ENCODE data around the gene MEGF10. TPM values are rescaled to one million over a fixed set of nuclear protein-coding genes. Genes with fewer than 3 reads are reported as not detected.

The MEGF10 gene
- total RNA-seq, 1 donor from 2014 or later: 96.1 TPM

GRCh38 chr5:127343866-127344265, 53.3 kb downstream of the MEGF10 start:
- Mint-ChIP-seq H3K4me3 (peak overlapping the region; percentile 63), H3K4me1 (peaks cover 14% of the 10 kb centered on the region), H3K27ac (ENCODE audit: unreplicated experiment) (peak overlapping the region; percentile 22), H3K27me3 (ENCODE audit: low read depth) (no peaks in the 10 kb centered on the region), H3K9me3 (peaks cover 15% of the 10 kb centered on the region), H3K36me3 (ENCODE audit: low read depth) (peaks cover 44% of the 10 kb centered on the region)
- TF ChIP-seq, protein P1, sequence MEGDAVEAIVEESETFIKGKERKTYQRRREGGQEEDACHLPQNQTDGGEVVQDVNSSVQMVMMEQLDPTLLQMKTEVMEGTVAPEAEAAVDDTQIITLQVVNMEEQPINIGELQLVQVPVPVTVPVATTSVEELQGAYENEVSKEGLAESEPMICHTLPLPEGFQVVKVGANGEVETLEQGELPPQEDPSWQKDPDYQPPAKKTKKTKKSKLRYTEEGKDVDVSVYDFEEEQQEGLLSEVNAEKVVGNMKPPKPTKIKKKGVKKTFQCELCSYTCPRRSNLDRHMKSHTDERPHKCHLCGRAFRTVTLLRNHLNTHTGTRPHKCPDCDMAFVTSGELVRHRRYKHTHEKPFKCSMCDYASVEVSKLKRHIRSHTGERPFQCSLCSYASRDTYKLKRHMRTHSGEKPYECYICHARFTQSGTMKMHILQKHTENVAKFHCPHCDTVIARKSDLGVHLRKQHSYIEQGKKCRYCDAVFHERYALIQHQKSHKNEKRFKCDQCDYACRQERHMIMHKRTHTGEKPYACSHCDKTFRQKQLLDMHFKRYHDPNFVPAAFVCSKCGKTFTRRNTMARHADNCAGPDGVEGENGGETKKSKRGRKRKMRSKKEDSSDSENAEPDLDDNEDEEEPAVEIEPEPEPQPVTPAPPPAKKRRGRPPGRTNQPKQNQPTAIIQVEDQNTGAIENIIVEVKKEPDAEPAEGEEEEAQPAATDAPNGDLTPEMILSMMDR (conservative IDR thresholded peaks at IDR 0.05): no peak
- no peak for DNase-seq (ENCODE audit: low read depth, low spot score)

- H3K9me3 Mint-ChIP-seq: peaks cover 13% of the 10 kb centered on the region
- H3K27ac Mint-ChIP-seq (ENCODE audit: unreplicated experiment): no peak overlapping the region
- H3K4me3 Mint-ChIP-seq: no peak overlapping the region
- TF ChIP-seq, protein P1 (conservative IDR thresholded peaks at IDR 0.05): no peak
- no peaks in the 10 kb centered on the region for H3K27me3 Mint-ChIP-seq (ENCODE audit: low read depth)
- DNase-seq (ENCODE audit: low read depth, low spot score): no peak
- H3K4me1 Mint-ChIP-seq: peaks cover 14% of the 10 kb centered on the region
- peaks cover 40% of the 10 kb centered on the region for H3K36me3 Mint-ChIP-seq (ENCODE audit: low read depth)
Measured at GRCh38 chr5:127344931-127345330, 54.3 kb downstream of the MEGF10 start.

GRCh38 chr5:127351418-127351817, 60.8 kb downstream of the MEGF10 start:
- Mint-ChIP-seq H3K4me1 (peaks cover 37% of the 10 kb centered on the region), H3K4me3 (no peak overlapping the region), H3K27ac (ENCODE audit: unreplicated experiment) (no peak overlapping the region), H3K27me3 (ENCODE audit: low read depth) (no peaks in the 10 kb centered on the region), H3K36me3 (ENCODE audit: low read depth) (peaks cover 6% of the 10 kb centered on the region), H3K9me3 (peaks cover 2% of the 10 kb centered on the region)
- DNase-seq (ENCODE audit: low read depth, low spot score): no peak
- TF ChIP-seq, protein P1 (conservative IDR thresholded peaks at IDR 0.05): no peak

- Mint-ChIP-seq H3K36me3 (ENCODE audit: low read depth) (peaks cover 3% of the 10 kb centered on the region), H3K4me1 (peaks cover 38% of the 10 kb centered on the region), H3K4me3 (no peak overlapping the region), H3K9me3 (no peaks in the 10 kb centered on the region), H3K27ac (ENCODE audit: unreplicated experiment) (no peak overlapping the region), H3K27me3 (ENCODE audit: low read depth) (no peaks in the 10 kb centered on the region)
- TF ChIP-seq, protein P1 (conservative IDR thresholded peaks at IDR 0.05): no peak
- DNase-seq (ENCODE audit: low read depth, low spot score): no peak
Measured at GRCh38 chr5:127352068-127352467, 61.5 kb downstream of the MEGF10 start.

DNA sequence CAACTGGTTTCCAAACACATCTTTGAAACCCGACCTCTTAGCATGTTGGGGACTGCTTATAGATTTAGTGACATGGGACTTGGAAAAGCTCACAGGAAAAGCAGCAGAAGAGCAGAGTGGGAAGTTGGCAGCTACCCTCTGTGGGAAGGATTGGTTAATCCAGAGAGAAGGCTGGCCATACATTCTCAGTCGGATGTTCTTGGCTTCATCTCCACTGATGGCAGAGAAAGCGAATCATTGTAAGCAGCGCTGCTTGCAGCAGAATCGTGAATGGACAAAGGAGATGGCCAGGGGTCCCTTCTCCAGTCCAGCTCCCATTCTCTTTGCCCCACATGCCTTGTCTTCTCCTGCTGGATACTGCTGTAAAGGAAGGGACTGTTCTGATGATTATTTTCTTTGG, 62.7 kb downstream of the MEGF10 start:
- Mint-ChIP-seq H3K9me3 (no peaks in the 10 kb centered on the region), H3K27me3 (ENCODE audit: low read depth) (no peaks in the 10 kb centered on the region), H3K36me3 (ENCODE audit: low read depth) (peaks cover 3% of the 10 kb centered on the region), H3K4me3 (no peak overlapping the region), H3K27ac (ENCODE audit: unreplicated experiment) (peak overlapping the region; percentile 58), H3K4me1 (peaks cover 47% of the 10 kb centered on the region)
- no peak for DNase-seq (ENCODE audit: low read depth, low spot score)
- TF ChIP-seq, protein P1 (conservative IDR thresholded peaks at IDR 0.05): no peak

GRCh38 chr5:127353796-127354195, 63.2 kb downstream of the MEGF10 start:
- H3K36me3 Mint-ChIP-seq (ENCODE audit: low read depth): peaks cover 3% of the 10 kb centered on the region
- TF ChIP-seq, protein P1 (conservative IDR thresholded peaks at IDR 0.05): no peak
- peaks cover 52% of the 10 kb centered on the region for H3K4me1 Mint-ChIP-seq
- no peak overlapping the region for H3K4me3 Mint-ChIP-seq
- H3K9me3 Mint-ChIP-seq: no peaks in the 10 kb centered on the region
- H3K27ac Mint-ChIP-seq (ENCODE audit: unreplicated experiment): no peak overlapping the region
- no peaks in the 10 kb centered on the region for H3K27me3 Mint-ChIP-seq (ENCODE audit: low read depth)
- DNase-seq (ENCODE audit: low read depth, low spot score): no peak

All from neural crest cell (in vitro differentiated cells).